PC-9 (cell line): Measurements from ENCODE around the gene DEPP1.

ENCODE experiments used
- EZH2 ChIP-seq: fragments of 200-600 bp; sonication (generic); IDR thresholded peaks from 2 replicates; pipeline ENCODE4 v1.8.0; 2017; ENCODE audit warnings: antibody characterized with exemption, low read depth
- TF ChIP-seq, protein P1 (sequence below): fragments of 200-600 bp; sonication (generic); conservative IDR thresholded peaks from 2 replicates; pipeline ENCODE4 v1.6.1; 2017; ENCODE audit warnings: mixed run types, antibody characterized with exemption, mild to moderate bottlenecking, moderate library complexity

DNA sequence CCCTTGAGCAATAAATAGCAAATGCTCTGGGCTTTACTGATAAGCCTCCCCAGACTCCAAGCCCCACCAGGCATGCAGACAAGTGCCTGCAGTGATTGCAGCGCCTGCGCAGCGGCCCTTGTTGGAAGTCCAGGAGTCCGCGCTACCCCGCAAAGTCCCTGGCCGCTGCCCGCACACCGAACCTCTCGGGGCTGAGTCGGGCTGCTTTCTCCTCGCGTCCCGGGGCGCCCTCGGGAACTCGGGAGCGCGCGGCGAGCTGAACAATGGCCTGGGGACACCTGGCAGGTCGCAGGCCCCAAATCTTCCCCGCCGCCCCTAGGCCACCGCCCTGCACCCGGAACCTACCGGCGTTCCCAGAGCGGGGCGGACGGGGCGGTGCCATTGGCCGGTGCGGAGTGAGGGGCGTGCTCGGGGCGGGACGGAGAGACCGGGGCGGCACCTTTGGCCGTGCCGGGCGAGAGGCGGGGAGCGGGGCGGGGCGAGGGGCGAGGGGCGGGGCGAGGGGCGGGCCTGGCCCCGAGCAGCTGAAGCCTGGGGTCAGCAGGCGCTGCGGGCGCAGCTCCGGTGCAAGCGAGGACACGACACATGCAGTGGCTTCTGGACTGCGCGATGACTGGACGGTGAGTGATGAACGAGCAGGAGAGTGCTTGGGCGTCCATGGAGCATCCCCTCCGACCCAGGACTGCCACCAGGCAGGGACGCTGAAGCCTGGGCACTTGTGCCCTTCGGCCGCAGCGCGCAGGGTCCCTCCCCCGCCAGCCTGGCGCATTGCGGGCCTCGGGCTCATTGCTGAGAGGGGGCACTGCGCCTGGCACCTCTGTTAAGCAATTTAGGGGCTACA lies 19.1 kb downstream of the DEPP1 start, which contains the start of gene RASSF4:
- TF ChIP-seq, protein P1, sequence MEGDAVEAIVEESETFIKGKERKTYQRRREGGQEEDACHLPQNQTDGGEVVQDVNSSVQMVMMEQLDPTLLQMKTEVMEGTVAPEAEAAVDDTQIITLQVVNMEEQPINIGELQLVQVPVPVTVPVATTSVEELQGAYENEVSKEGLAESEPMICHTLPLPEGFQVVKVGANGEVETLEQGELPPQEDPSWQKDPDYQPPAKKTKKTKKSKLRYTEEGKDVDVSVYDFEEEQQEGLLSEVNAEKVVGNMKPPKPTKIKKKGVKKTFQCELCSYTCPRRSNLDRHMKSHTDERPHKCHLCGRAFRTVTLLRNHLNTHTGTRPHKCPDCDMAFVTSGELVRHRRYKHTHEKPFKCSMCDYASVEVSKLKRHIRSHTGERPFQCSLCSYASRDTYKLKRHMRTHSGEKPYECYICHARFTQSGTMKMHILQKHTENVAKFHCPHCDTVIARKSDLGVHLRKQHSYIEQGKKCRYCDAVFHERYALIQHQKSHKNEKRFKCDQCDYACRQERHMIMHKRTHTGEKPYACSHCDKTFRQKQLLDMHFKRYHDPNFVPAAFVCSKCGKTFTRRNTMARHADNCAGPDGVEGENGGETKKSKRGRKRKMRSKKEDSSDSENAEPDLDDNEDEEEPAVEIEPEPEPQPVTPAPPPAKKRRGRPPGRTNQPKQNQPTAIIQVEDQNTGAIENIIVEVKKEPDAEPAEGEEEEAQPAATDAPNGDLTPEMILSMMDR, result no peak
- TF ChIP-seq EZH2, result no peak
